HG02973 (cell line): ENCODE data around the gene MYLK2.
A peak's percentile ranks its signal among the peaks of the same experiment; 100 is the strongest.

Experiments
- ATAC-seq: cut with Tn5 transposase; IDR thresholded peaks from one replicate; pipeline ENCODE4 v1.9.1; 2021; ENCODE audit warnings: moderate library complexity; ENCODE audit not compliant: unreplicated experiment

Gene MYLK2

GRCh38 chr20:31870726-31871617, 51.8 kb downstream of the MYLK2 start:
- no peak for ATAC-seq

DNA sequence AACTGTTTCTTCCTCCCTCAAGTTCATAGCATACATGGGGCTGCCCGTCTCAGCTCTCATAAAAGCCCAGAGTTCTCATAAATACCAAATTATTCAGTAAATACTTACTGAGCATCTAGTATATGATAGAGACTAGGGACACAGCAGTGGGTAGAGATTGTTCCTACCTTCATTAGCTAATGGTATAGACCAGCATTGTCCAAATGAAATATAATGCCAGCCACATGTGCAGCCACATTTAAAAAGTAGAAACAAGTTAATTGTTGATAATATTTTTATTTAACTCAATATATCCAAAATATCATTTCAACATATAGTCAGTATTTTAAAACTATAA, 52.4 kb downstream of the MYLK2 start:
- no peak for ATAC-seq

- no peak for ATAC-seq
Measured at GRCh38 chr20:31872406-31872805, 53.2 kb downstream of the MYLK2 start.

DNA sequence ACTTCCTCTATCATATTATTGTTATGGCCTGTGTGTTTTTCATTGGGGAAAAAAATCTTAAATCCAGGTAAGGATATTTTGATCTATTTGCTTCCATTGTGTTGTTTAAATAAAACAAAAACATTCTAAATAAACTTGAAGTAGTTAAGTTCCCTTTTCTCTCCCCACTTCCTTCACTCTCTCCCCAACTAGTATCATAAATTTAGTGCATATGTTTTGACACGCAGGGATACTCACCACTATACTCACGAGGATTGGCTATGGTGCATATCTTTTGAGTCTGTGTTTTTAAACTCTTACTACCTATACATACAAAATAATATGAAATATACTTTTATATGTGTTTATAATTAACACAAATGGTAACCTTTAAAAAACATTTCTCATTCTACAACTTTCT, 56.5 kb downstream of the MYLK2 start:
- ATAC-seq: no peak

DNA sequence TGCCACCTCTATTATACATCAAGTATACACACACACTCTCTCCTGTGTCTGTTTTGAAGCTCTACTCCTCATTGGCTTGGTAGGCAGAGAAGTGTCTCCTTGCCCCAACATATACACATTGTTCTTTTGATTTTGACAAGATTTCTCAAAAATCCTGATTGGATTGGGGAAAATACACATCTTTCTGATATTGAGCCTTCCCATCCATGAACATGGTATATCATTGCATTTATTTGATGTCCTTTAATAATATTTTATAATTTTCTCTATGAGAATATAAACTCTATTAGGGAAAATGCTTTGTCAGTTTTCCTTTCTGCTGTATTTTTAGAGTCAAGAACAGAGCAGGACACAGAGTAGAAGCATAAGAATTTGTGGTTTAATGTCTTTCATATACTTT, 58.5 kb downstream of the MYLK2 start:
- no peak for ATAC-seq

DNA sequence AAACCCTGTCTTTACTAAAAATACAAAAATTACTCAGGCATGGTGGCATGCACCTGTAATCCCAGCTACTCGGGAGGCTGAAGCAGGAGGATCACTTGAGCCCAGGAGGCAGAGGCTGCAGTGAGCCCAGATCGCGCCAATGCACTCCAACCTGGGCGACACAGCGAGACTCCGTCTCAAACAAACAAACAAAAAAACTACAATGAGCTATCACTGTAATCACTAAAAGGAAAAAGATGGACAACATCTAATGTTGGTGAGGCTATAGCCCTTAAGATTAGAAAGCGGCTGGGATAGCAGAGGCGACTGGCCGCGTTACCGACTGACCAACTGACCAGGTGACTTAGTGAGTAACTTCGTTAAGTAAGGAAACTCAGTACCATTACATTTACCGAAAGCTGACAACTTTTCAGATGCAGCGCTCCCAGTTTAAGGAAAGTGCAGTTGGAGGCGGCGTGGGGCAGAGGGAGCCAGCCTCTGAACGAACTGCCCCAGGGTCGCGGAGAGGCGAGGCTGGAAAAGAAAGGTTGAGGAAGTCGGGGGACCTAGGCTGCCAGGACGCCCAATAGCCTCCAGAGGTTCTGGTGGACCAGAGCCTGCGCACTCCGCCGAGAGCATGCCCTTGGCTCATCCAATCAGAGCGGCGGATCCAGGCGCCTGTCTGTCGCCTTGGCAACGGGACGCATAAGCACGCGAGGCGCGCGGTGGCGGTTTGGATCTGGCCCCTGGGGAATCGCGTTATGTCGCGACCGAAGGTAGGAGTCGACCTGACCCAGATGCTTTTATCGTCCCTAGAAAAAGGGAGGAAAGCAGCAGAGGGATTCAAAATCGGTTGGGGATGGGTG, 60.2 kb downstream of the MYLK2 start:
- ATAC-seq: peak; percentile 84

- no peak for ATAC-seq
Measured at GRCh38 chr20:31881945-31882344, 62.8 kb downstream of the MYLK2 start.

DNA sequence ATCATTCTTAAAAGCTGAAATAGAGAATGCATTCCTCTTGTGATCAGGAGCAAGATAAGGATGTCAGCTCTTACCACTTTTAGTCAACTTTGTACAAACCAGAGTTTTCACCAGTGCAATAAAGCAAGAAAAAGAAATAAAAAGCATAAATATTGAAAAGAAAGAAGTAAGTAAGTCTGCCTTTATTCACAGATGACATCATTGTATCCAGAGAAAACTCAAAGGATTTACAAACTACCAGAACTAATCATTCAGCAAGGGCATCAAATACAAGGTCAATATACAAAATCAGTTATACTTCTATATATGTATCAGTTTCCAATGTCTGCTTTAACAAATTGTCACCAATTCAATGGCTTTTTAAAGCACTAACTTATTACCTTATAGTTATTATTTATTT, 64.7 kb downstream of the MYLK2 start:
- no peak for ATAC-seq
